GM12878 (cell line): ENCODE measurements around the gene CCL16. TPM values are rescaled to one million over a fixed set of nuclear protein-coding genes. Genes with fewer than 3 reads are reported as not detected.

ENCODE experiments used
- ATF7 ChIP-seq: fragments of 450-650 bp; IDR thresholded peaks from 2 replicates; pipeline ENCODE4 v1.6.1; 2016; ENCODE audit warnings: low read depth, mild to moderate bottlenecking
- CBFB ChIP-seq: IDR thresholded peaks from 2 replicates; pipeline ENCODE4 v1.6.1; 2016; ENCODE audit warnings: antibody characterized with exemption, low read depth
- CREM ChIP-seq: IDR thresholded peaks from 2 replicates; pipeline ENCODE4 v1.6.1; 2014; ENCODE audit warnings: antibody characterized with exemption, low read depth
- HCFC1 ChIP-seq: fragments of 150-350 bp; IDR thresholded peaks from 2 replicates; pipeline ENCODE4 v1.6.1; 2014; ENCODE audit warnings: low read length
- HDAC6 ChIP-seq: fragments of 200-600 bp; sonication (generic); IDR thresholded peaks from one replicate; pipeline ENCODE4 v1.8.0; 2017; ENCODE audit warnings: antibody characterized with exemption; ENCODE audit not compliant: unreplicated experiment
- IKZF1 ChIP-seq: fragments of 450-650 bp; conservative IDR thresholded peaks from 2 replicates; pipeline ENCODE4 v1.6.1; 2017; ENCODE audit warnings: antibody characterized with exemption, mild to moderate bottlenecking
- IKZF2 ChIP-seq, 2 experiments: fragments of 450-650 bp; IDR thresholded peaks; 2 replicates each; pipeline ENCODE4 v1.6.1; 2017; ENCODE audit warnings: mild to moderate bottlenecking in 2 of 2, moderate library complexity in 2 of 2
- KAT2A ChIP-seq: conservative IDR thresholded peaks from 2 replicates; pipeline ENCODE4 v1.6.1; 2011; ENCODE audit warnings: low read depth, low read length; ENCODE audit not compliant: control insufficient read depth
- KLF5 ChIP-seq: fragments of 450-650 bp; IDR thresholded peaks from 2 replicates; pipeline ENCODE4 v1.6.1; 2014; ENCODE audit warnings: mild to moderate bottlenecking; ENCODE audit not compliant: partially characterized antibody
- MEF2B ChIP-seq: fragments of 450-650 bp; IDR thresholded peaks from 2 replicates; pipeline ENCODE4 v1.6.1; 2018; ENCODE audit warnings: mild to moderate bottlenecking, moderate library complexity; ENCODE audit not compliant: partially characterized antibody, poor library complexity, severe bottlenecking
- NBN ChIP-seq: fragments of 450-650 bp; IDR thresholded peaks from 2 replicates; pipeline ENCODE4 v1.6.1; 2016
- NR2F1 ChIP-seq: fragments of 450-650 bp; conservative IDR thresholded peaks from 2 replicates; pipeline ENCODE4 v1.6.1; 2017; ENCODE audit warnings: mild to moderate bottlenecking
- PAX8 ChIP-seq: fragments of 450-650 bp; IDR thresholded peaks from 2 replicates; pipeline ENCODE4 v1.6.1; 2017; ENCODE audit warnings: mild to moderate bottlenecking, moderate library complexity
- POLR2AphosphoS2 ChIP-seq: IDR thresholded peaks from 2 replicates; pipeline ENCODE4 v1.6.1; 2011; ENCODE audit warnings: low read depth, mild to moderate bottlenecking, low read length, improper control_type of control experiment, moderate library complexity
- POU2F2 ChIP-seq: IDR thresholded peaks from 3 replicates; pipeline ENCODE4 v1.6.1; 2011; ENCODE audit warnings: low read depth, mild to moderate bottlenecking, low read length, borderline replicate concordance
- RAD21 ChIP-seq: IDR thresholded peaks from 2 replicates; pipeline ENCODE4 v1.6.1; 2011; ENCODE audit warnings: mild to moderate bottlenecking, low read depth, low read length, moderate library complexity; ENCODE audit not compliant: insufficient read depth
- RELA ChIP-seq: fragments of 450-650 bp; IDR thresholded peaks from 2 replicates; pipeline ENCODE4 v1.8.0; 2014; ENCODE audit warnings: borderline replicate concordance; ENCODE audit not compliant: partially characterized antibody
- RFX5 ChIP-seq: IDR thresholded peaks from 2 replicates; pipeline ENCODE4 v1.6.1; 2011; ENCODE audit warnings: low read depth, low read length, improper control_type of control experiment
- SIN3A ChIP-seq: IDR thresholded peaks from 2 replicates; pipeline ENCODE4 v1.6.1; 2012; ENCODE audit warnings: low read depth, low read length, improper control_type of control experiment
- SIX5 ChIP-seq: IDR thresholded peaks from 2 replicates; pipeline ENCODE4 v1.6.1; 2011; ENCODE audit warnings: mild to moderate bottlenecking, low read depth, low read length, moderate library complexity; ENCODE audit not compliant: severe bottlenecking
- SMC3 ChIP-seq: IDR thresholded peaks from 2 replicates; pipeline ENCODE4 v1.6.1; 2011; ENCODE audit warnings: low read length, improper control_type of control experiment, borderline replicate concordance
- SPI1 ChIP-seq: IDR thresholded peaks from 2 replicates; pipeline ENCODE4 v1.6.1; 2011; ENCODE audit warnings: low read depth, mild to moderate bottlenecking, low read length, moderate library complexity, borderline replicate concordance; ENCODE audit not compliant: insufficient read depth
- TARDBP ChIP-seq: IDR thresholded peaks from 2 replicates; pipeline ENCODE4 v1.6.1; 2016; ENCODE audit warnings: borderline replicate concordance
- TCF12 ChIP-seq: IDR thresholded peaks from 2 replicates; pipeline ENCODE4 v1.6.1; 2011; ENCODE audit warnings: low read depth, mild to moderate bottlenecking, low read length
- YY1 ChIP-seq: IDR thresholded peaks from 2 replicates; pipeline ENCODE4 v1.6.1; 2011; ENCODE audit warnings: low read depth, mild to moderate bottlenecking, low read length
- ZNF622 ChIP-seq: fragments of 450-650 bp; IDR thresholded peaks from 2 replicates; pipeline ENCODE4 v1.6.1; 2017; ENCODE audit warnings: mild to moderate bottlenecking, inconsistent platforms
- ZZZ3 ChIP-seq: IDR thresholded peaks from 2 replicates; pipeline ENCODE4 v1.6.1; 2011; ENCODE audit warnings: low read depth; ENCODE audit not compliant: control insufficient read depth, insufficient read length
- polyA plus RNA-seq, 11 experiments: library from polyadenylated mRNA; depleted of rRNA in 4 of 11; unstranded in 6 of 11; stranded (reverse) in 5 of 11; fragments of >200 nt; fragmentation: Nextera tagmentation in 4 of 11; fragmentation: Illumina TruSeq in 1 of 11; extraction: Ambion mirVana in 4 of 11; extraction: Trizol in 1 of 11; gene quantifications; 1 replicate in 1 of 11; 2 replicates in 10 of 11; pipeline versions ENCODE4 v1.2.1 to v1.2.3, GENCODE V29; 2011 to 2016; ENCODE audit warnings: inconsistent platforms in 2 of 11, missing spikeins in 2 of 11, low read depth in 1 of 11
- total RNA-seq, 4 experiments: library from RNA; depleted of rRNA in 3 of 4; stranded (reverse); fragments of >200 nt in 3 of 4; fragmentation: Illumina TruSeq in 1 of 4; extraction: Trizol in 1 of 4; gene quantifications; 2 replicates each; pipeline versions ENCODE4 v1.2.1 to v1.2.3, GENCODE V29; 2013 to 2021
- TF ChIP-seq, protein P1 (sequence below): fragments of 450-650 bp; IDR thresholded peaks from 2 replicates; pipeline ENCODE4 v1.6.1; 2017; ENCODE audit warnings: borderline replicate concordance
- TF ChIP-seq, protein P2 (sequence below): fragments of 450-650 bp; IDR thresholded peaks from 2 replicates; pipeline ENCODE4 v1.6.1; 2017; ENCODE audit warnings: mild to moderate bottlenecking, moderate library complexity

The CCL16 gene
- total and polyA plus RNA-seq, 10 of the 15 experiments (the other 5 are each of a cell fraction or from before 2014, with no cell fraction given): not detected

DNA sequence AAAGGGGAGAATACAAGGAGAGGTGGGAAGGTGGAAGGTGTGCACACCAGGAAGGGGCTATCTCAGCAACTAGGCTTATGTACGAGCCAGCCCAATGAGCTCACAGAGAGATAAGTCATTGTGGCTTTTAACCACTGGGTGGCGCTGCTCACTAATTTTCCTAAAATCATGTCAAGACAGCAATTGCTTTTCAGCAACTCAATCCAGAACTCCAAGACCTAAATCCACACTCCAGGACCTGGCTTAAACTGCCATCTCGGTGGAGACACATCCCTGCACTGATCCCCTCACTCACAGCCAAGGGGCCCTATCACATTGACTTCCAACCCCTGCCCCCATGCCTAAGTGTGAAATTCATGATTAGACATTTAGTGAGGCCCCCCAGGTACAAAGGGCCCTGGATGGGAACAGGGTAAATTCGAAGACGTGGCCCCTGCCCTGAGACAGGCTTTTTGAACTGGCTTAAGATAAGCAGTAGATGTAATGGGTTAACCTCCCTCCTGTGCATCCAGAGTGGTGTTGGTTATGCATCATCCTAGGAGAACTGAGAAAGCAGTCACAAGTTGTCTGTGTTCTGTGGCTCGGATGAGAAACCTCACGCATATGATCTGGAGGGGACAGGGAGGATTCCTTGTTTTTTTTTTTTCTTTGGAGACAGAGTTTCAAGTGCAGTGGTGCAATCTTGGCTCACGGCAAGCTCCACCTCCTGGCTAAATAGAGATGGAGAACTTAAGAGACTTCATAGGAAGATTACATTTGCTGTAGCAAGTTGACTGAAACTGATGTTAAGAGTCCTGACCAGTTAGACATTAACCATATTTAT, 11.5 kb downstream of the CCL16 start (continued):
- TF ChIP-seq YY1: peak; percentile 52; the same call in 1 of the 2 replicates
- no peak for TF ChIP-seq ZNF622
- TF ChIP-seq TARDBP: no peak
- TF ChIP-seq SMC3: peak; percentile 95
- no peak for TF ChIP-seq CREM
- TF ChIP-seq NBN: no peak
- TF ChIP-seq CBFB: no peak
- 0 out of 3 replicates have a peak, but pooled peaks have one; percentile 34 for TF ChIP-seq POU2F2
- no peak for TF ChIP-seq SIN3A
- TF ChIP-seq KAT2A: no peak
- TF ChIP-seq TCF12: no peak
- peak; percentile 70 for TF ChIP-seq IKZF1
- TF ChIP-seq SPI1: no peak
- TF ChIP-seq IKZF2 (IDR thresholded peaks at IDR 0.05): peak in 1 of 2 experiments; percentile 54; a peak in 1 of 4 replicates
- TF ChIP-seq ATF7: peak; percentile 49; the same call in 1 of the 2 replicates
- peak; percentile 95 for TF ChIP-seq RAD21
- no peak for TF ChIP-seq SIX5
- no peak for TF ChIP-seq RFX5
- TF ChIP-seq, protein P1, sequence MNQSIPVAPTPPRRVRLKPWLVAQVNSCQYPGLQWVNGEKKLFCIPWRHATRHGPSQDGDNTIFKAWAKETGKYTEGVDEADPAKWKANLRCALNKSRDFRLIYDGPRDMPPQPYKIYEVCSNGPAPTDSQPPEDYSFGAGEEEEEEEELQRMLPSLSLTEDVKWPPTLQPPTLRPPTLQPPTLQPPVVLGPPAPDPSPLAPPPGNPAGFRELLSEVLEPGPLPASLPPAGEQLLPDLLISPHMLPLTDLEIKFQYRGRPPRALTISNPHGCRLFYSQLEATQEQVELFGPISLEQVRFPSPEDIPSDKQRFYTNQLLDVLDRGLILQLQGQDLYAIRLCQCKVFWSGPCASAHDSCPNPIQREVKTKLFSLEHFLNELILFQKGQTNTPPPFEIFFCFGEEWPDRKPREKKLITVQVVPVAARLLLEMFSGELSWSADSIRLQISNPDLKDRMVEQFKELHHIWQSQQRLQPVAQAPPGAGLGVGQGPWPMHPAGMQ: no peak
- no peak for TF ChIP-seq PAX8
- TF ChIP-seq NR2F1: no peak
- TF ChIP-seq RELA: no peak
- no peak for TF ChIP-seq HDAC6
- TF ChIP-seq HCFC1: no peak
- TF ChIP-seq KLF5: no peak
- TF ChIP-seq ZZZ3: no peak
- TF ChIP-seq, protein P2, sequence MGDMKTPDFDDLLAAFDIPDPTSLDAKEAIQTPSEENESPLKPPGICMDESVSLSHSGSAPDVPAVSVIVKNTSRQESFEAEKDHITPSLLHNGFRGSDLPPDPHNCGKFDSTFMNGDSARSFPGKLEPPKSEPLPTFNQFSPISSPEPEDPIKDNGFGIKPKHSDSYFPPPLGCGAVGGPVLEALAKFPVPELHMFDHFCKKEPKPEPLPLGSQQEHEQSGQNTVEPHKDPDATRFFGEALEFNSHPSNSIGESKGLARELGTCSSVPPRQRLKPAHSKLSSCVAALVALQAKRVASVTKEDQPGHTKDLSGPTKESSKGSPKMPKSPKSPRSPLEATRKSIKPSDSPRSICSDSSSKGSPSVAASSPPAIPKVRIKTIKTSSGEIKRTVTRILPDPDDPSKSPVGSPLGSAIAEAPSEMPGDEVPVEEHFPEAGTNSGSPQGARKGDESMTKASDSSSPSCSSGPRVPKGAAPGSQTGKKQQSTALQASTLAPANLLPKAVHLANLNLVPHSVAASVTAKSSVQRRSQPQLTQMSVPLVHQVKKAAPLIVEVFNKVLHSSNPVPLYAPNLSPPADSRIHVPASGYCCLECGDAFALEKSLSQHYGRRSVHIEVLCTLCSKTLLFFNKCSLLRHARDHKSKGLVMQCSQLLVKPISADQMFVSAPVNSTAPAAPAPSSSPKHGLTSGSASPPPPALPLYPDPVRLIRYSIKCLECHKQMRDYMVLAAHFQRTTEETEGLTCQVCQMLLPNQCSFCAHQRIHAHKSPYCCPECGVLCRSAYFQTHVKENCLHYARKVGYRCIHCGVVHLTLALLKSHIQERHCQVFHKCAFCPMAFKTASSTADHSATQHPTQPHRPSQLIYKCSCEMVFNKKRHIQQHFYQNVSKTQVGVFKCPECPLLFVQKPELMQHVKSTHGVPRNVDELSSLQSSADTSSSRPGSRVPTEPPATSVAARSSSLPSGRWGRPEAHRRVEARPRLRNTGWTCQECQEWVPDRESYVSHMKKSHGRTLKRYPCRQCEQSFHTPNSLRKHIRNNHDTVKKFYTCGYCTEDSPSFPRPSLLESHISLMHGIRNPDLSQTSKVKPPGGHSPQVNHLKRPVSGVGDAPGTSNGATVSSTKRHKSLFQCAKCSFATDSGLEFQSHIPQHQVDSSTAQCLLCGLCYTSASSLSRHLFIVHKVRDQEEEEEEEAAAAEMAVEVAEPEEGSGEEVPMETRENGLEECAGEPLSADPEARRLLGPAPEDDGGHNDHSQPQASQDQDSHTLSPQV: no peak
- no peak for TF ChIP-seq POLR2AphosphoS2
- no peak for TF ChIP-seq MEF2B
